HL-60 (cell line): ENCODE measurements around the gene STAB2.
"Not testable (repeated sequence)": the region's sequence is repeated elsewhere in the genome, so short reads cannot be mapped to it uniquely, and the experiment has no call there.

Experiments used
- DNase-seq, 2 experiments: peaks; one replicate each; pipeline ENCODE4 v3.0.0-alpha.2; 2010 to 2020; ENCODE audit warnings: low read depth in 1 of 2, low spot score in 1 of 2
- H3K27ac ChIP-seq: fragments of 250-450 bp; sonication (Bioruptor Pico); replicated peaks from 2 replicates; pipeline ENCODE4 v1.5.1; 2020; ENCODE audit warnings: mild to moderate bottlenecking, moderate library complexity
- H3K27me3 ChIP-seq: fragments of 250-450 bp; sonication (Bioruptor Pico); 2 replicates; pipeline ENCODE4 v1.5.1; 2021; ENCODE audit warnings: mild to moderate bottlenecking, moderate library complexity; ENCODE audit not compliant: insufficient read depth, poor library complexity, severe bottlenecking
- H3K4me3 ChIP-seq: replicated peaks from 2 replicates; pipeline ENCODE4 v1.5.1; 2011; ENCODE audit warnings: mild to moderate bottlenecking, control low read depth, low read length; ENCODE audit not compliant: insufficient read depth
- CTCF ChIP-seq: IDR thresholded peaks from one replicate; pipeline ENCODE4 v1.5.1; 2011; ENCODE audit warnings: low read length, control low read depth, inconsistent platforms; ENCODE audit not compliant: insufficient read depth
- GABPA ChIP-seq: IDR thresholded peaks from 2 replicates; pipeline ENCODE4 v1.6.1; 2012; ENCODE audit warnings: low read depth
- POLR2AphosphoS5 ChIP-seq: IDR thresholded peaks from 2 replicates; pipeline ENCODE4 v1.6.1; 2012; ENCODE audit warnings: low read depth
- SPI1 ChIP-seq: IDR thresholded peaks from 2 replicates; pipeline ENCODE4 v1.6.1; 2012; ENCODE audit warnings: low read depth, mild to moderate bottlenecking, borderline replicate concordance
- TF ChIP-seq, protein P1 (sequence below): IDR thresholded peaks from 2 replicates; pipeline ENCODE4 v1.6.1; 2012; ENCODE audit warnings: low read depth; ENCODE audit not compliant: insufficient replicate concordance

Gene STAB2

GRCh38 chr12:103808239-103808880 is 221.3 kb downstream of the STAB2 start:
- H3K27ac ChIP-seq: no peak overlapping the region
- H3K4me3 ChIP-seq: no peak overlapping the region
- H3K27me3 ChIP-seq: no peaks in the 10 kb centered on the region
- no peak for DNase-seq
- no peak for TF ChIP-seq POLR2AphosphoS5
- no peak for TF ChIP-seq GABPA
- TF ChIP-seq, protein P1, sequence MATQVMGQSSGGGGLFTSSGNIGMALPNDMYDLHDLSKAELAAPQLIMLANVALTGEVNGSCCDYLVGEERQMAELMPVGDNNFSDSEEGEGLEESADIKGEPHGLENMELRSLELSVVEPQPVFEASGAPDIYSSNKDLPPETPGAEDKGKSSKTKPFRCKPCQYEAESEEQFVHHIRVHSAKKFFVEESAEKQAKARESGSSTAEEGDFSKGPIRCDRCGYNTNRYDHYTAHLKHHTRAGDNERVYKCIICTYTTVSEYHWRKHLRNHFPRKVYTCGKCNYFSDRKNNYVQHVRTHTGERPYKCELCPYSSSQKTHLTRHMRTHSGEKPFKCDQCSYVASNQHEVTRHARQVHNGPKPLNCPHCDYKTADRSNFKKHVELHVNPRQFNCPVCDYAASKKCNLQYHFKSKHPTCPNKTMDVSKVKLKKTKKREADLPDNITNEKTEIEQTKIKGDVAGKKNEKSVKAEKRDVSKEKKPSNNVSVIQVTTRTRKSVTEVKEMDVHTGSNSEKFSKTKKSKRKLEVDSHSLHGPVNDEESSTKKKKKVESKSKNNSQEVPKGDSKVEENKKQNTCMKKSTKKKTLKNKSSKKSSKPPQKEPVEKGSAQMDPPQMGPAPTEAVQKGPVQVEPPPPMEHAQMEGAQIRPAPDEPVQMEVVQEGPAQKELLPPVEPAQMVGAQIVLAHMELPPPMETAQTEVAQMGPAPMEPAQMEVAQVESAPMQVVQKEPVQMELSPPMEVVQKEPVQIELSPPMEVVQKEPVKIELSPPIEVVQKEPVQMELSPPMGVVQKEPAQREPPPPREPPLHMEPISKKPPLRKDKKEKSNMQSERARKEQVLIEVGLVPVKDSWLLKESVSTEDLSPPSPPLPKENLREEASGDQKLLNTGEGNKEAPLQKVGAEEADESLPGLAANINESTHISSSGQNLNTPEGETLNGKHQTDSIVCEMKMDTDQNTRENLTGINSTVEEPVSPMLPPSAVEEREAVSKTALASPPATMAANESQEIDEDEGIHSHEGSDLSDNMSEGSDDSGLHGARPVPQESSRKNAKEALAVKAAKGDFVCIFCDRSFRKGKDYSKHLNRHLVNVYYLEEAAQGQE: no peak
- no peak for TF ChIP-seq CTCF
- TF ChIP-seq SPI1: no peak

DNA sequence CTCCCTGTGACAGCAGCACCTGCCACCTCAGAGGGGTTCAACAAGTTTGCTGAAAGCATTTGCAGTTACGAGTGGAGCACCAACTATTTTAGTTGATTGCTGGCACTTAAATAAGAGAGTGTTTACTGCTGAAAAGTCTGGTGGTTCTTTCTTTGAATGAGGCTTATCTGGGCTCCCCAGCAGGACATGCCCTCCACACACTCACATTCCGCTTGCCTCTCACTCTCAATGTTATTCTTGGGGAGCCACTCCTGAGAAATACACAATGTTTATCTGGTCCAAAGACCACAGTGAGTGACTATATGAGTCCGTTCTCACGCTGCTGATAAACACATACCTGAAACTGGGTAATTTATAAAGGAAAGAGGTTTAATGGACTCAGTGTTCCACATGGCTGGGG is 222.1 kb downstream of the STAB2 start:
- TF ChIP-seq SPI1: no peak
- TF ChIP-seq GABPA: no peak
- no peak for TF ChIP-seq CTCF
- TF ChIP-seq POLR2AphosphoS5: no peak
- TF ChIP-seq, protein P1: no peak
- DNase-seq: no peak
- no peak overlapping the region for H3K27ac ChIP-seq
- no peak overlapping the region for H3K4me3 ChIP-seq
- no peaks in the 10 kb centered on the region for H3K27me3 ChIP-seq

DNA sequence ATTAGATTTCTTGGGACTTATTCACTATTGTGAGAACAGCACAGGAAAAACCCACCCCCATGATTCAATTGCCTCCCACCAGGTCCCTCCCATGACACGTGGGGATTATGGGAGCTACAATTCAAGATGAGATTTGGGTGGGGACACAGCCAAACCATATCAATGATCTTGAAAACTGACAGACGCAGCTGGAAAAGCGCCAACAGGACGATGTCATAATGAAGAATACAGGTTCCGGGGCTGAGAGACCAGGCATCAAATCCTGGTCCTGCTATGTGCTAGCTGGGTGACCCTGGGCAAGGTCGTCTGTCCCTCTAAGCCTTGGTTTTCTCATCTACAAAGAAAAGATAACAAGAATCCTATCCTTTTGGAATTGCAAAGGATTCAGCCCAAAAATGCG is 222.6 kb downstream of the STAB2 start:
- not testable (repeated sequence) for H3K4me3 ChIP-seq, H3K27ac ChIP-seq, DNase-seq, H3K27me3 ChIP-seq

DNA sequence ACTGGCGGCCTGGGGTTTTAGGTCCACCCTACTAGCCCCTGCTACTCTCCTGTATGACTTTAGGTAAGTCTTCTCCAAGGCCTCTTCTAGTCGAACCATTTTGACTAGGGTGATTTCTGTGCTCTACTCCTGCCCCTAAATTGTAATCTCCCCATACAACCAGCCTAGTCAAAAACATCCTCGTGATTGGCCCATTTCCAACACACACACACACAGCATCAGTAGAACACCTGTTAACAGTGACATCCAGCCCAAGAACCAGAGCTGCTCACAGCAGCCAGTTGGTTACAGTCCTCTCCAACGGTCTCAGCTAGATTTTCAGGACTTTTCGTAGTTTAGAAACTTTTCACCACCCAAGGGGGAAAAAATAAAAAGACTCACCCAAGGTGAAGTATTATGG is 223.0 kb downstream of the STAB2 start:
- Histone ChIP-seq H3K27ac (no peak overlapping the region), H3K27me3 (no peaks in the 10 kb centered on the region), H3K4me3 (no peak overlapping the region)
- no peak for DNase-seq
- TF ChIP-seq, protein P1: no peak
- TF ChIP-seq POLR2AphosphoS5: no peak
- TF ChIP-seq GABPA: no peak
- no peak for TF ChIP-seq CTCF
- no peak for TF ChIP-seq SPI1
